Endothelial cell of umbilical vein (primary cell): Measurements from ENCODE around the gene TCEAL3.

Experiments used
- CTCF ChIP-seq, 2 donors: IDR thresholded peaks; 1 replicate in 1 of 2; 2 replicates in 1 of 2; pipeline ENCODE4 v1.5.1; 2011; ENCODE audit warnings: low read length in 2 of 2, mild to moderate bottlenecking in 2 of 2, moderate library complexity in 2 of 2, control low read depth in 1 of 2, inconsistent platforms in 1 of 2, low read depth in 1 of 2; ENCODE audit not compliant: insufficient read depth in 1 of 2; ENCODE audit errors: extremely low read depth in 1 of 2
- FOS ChIP-seq: IDR thresholded peaks from 2 replicates; pipeline ENCODE4 v1.6.1; 2011; ENCODE audit warnings: mild to moderate bottlenecking, low read length, moderate library complexity, borderline replicate concordance; ENCODE audit not compliant: insufficient read depth
- MYC ChIP-seq: IDR thresholded peaks from one replicate; pipeline ENCODE4 v1.6.1; 2011; ENCODE audit warnings: mild to moderate bottlenecking, low read depth, low read length
- POLR2A ChIP-seq: IDR thresholded peaks from 2 replicates; pipeline ENCODE4 v1.6.1; 2012; ENCODE audit warnings: low read depth, mild to moderate bottlenecking, control low read depth, low read length
- POLR2AphosphoS5 ChIP-seq: IDR thresholded peaks from 2 replicates; pipeline ENCODE4 v1.6.1; 2012; ENCODE audit warnings: low read depth, mild to moderate bottlenecking, control low read depth, low read length, moderate library complexity; ENCODE audit not compliant: insufficient read depth

DNA sequence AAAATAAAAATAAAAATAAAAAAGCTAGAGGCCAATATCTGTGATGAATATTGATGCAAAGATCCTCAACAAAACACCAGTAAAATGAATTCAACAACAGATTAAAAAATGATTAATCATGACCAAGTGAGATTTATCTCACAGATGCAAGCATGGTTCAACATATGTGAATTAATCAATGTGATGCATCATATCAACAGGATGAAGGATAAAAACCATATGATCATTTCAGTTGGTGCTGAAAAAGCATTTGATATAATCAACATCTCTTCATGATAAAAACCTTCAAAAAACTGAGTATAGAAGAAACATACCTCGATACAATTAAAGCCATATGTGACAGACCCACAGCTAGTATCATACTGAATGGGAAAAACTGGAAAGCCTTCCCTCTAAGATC lies 39.9 kb downstream of the TCEAL3 start:
- no peak for TF ChIP-seq POLR2AphosphoS5
- TF ChIP-seq POLR2A, result no peak
- no peak for TF ChIP-seq CTCF (IDR thresholded peaks at IDR 0.05; ENCODE audit: extremely low read depth in 1 of 2, insufficient read depth in 1 of 2, low read depth in 1 of 2, low read length in 2 of 2)
- no peak for TF ChIP-seq MYC
- TF ChIP-seq FOS, result no peak
